ENCODE data around the gene RNF167. TPM values are rescaled to one million over a fixed set of nuclear protein-coding genes. Genes with fewer than 3 reads are reported as not detected.
A peak's percentile ranks its signal among the peaks of the same experiment; 100 is the strongest.

Gene RNF167
- total RNA-seq, 1 donor from 2014 or later: 44.1 TPM

GRCh38 chr17:4898351-4898750 lies 41.7 kb upstream of the RNF167 start:
- Histone ChIP-seq H3K36me3 (ENCODE audit: control insufficient read depth, insufficient read depth, low read length) (no peaks in the 10 kb centered on the region), H3K27me3 (ENCODE audit: control insufficient read depth, insufficient read depth, low read length) (peaks cover 26% of the 10 kb centered on the region)
- no peak for TF ChIP-seq CTCF (IDR thresholded peaks at IDR 0.05; ENCODE audit: insufficient read depth, low read length, poor library complexity, severe bottlenecking)

GRCh38 chr17:4898927-4899326 lies 41.1 kb upstream of the RNF167 start:
- no peak for DNase-seq (ENCODE audit: low read depth)
- Histone ChIP-seq H3K36me3 (ENCODE audit: control insufficient read depth, insufficient read depth, low read length) (no peaks in the 10 kb centered on the region), H3K27me3 (ENCODE audit: control insufficient read depth, insufficient read depth, low read length) (peaks cover 26% of the 10 kb centered on the region), H3K4me3 (ENCODE audit: low read depth, low read length) (peak overlapping the region; percentile 48)
- TF ChIP-seq CTCF (IDR thresholded peaks at IDR 0.05; ENCODE audit: insufficient read depth, low read length, poor library complexity, severe bottlenecking): no peak

More at GRCh38 chr17:4898351-4898750, 41.7 kb upstream of the RNF167 start:
- no peak overlapping the region for H3K4me3 ChIP-seq (ENCODE audit: low read depth, low read length)
- no peak for DNase-seq (ENCODE audit: low read depth)

- Histone ChIP-seq H3K27me3 (ENCODE audit: control insufficient read depth, insufficient read depth, low read length) (peaks cover 26% of the 10 kb centered on the region), H3K4me3 (ENCODE audit: low read depth, low read length) (peak within 1 kb of the TSS; percentile 48), H3K36me3 (ENCODE audit: control insufficient read depth, insufficient read depth, low read length) (no peaks in the 10 kb centered on the region)
- DNase-seq (ENCODE audit: low read depth): no peak
- TF ChIP-seq CTCF (IDR thresholded peaks at IDR 0.05; ENCODE audit: insufficient read depth, low read length, poor library complexity, severe bottlenecking): no peak
These were observed 40.5 kb upstream of the RNF167 start, which contains the start of gene C17orf107 for GRCh38 chr17:4899341-4900230. Gene C17orf107, plus strand, starts transcription at chr17:4899536. Its CDS starts 227 bp downstream, at chr17:4899763.

- TF ChIP-seq CTCF (IDR thresholded peaks at IDR 0.05; ENCODE audit: insufficient read depth, low read length, poor library complexity, severe bottlenecking): no peak
- H3K27me3 ChIP-seq (ENCODE audit: control insufficient read depth, insufficient read depth, low read length): peaks cover 26% of the 10 kb centered on the region
- DNase-seq (ENCODE audit: low read depth): no peak
- H3K4me3 ChIP-seq (ENCODE audit: low read depth, low read length): no peak overlapping the region
- H3K36me3 ChIP-seq (ENCODE audit: control insufficient read depth, insufficient read depth, low read length): no peaks in the 10 kb centered on the region
These were observed 39.6 kb upstream of the RNF167 start for GRCh38 chr17:4900231-4901107.

GRCh38 chr17:4901108-4901647 lies 38.9 kb upstream of the RNF167 start:
- Histone ChIP-seq H3K36me3 (ENCODE audit: control insufficient read depth, insufficient read depth, low read length) (no peaks in the 10 kb centered on the region), H3K27me3 (ENCODE audit: control insufficient read depth, insufficient read depth, low read length) (peaks cover 26% of the 10 kb centered on the region), H3K4me3 (ENCODE audit: low read depth, low read length) (no peak overlapping the region)
- no peak for TF ChIP-seq CTCF (IDR thresholded peaks at IDR 0.05; ENCODE audit: insufficient read depth, low read length, poor library complexity, severe bottlenecking)
- DNase-seq (ENCODE audit: low read depth): no peak

Data from kidney epithelial cell (primary cell).